HG03575 (cell line): ENCODE measurements around the gene HBE1.

Source experiments
- ATAC-seq: cut with Tn5 transposase; IDR thresholded peaks from one replicate; pipeline ENCODE4 v1.9.1; 2021; ENCODE audit not compliant: unreplicated experiment, insufficient number of reproducible peaks, low FRiP score; ENCODE audit errors: extremely low read depth

Gene HBE1

DNA sequence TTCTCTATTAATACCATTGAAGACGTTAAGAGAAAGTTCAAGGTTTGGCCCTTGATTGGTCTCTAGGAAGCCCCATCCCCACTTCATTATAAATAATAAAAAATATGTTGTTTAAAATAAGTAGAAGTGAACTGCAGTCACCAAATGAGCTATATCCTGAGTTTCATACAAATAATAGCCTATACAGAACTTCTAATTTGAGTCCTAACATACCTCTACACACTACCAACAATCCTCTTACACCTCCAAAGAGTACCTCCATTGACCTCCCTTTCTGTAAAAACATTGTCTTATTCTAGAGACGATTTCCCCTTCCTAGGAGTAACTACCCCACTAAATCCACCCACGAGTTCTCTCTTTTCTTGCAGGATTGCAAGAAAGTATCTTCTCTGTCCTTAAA, 28.3 kb downstream of the HBE1 start:
- no peak for ATAC-seq

DNA sequence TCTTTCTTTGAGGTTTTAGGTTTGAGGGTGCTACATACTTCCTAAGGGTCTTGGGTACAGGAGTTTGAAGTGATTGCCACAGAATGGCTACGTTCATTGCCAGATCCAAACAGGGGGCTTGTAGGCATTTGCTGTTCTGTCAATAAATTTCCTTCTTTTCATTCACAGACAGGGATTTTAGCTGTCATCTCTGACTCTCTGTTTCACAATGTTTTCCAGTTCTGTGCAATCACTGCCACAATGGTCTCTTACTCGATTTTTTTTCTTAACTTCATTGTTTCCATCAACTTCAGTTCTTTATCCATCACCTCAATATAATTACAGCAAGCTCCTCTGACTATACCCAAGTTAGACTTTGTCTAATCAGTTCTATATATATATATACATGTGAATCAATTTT, 29.3 kb downstream of the HBE1 start:
- ATAC-seq: no peak

DNA sequence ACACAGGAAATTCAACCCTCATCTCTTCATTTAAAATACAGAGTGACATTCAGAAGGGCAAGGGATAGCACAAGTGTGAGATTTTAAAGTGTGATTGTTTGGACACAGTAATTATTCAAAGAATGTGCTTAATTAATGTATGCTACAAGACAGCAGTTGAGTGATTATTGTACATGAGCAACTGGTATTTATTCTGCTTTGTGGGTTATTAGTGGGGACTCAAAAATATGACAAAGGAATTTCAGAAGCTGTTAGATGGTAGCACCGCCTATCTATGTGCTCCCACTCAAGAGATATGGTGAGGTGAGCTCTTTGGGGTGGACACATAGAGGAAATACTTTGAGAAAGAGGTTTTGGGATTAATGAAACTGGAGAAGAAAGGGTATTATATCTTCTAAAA, 29.7 kb downstream of the HBE1 start:
- ATAC-seq: no peak

DNA sequence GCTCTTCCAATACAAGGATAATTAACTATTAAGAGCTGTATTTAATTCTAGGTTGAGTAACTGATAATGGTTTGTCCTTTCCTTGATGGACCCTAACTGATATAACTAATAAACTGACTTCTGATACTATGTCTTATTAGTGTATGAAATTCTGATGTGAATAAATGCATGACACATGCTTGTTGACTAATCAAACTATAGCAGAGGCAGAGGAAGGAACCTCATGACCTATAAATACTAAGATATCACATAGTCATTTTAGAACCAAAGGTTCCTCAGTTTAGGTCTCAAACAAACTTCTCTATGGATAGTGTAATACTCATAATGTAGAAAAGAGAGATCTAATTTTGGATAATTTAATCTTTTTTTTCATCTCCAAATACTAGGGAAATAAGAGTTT, 30.7 kb downstream of the HBE1 start:
- no peak for ATAC-seq

DNA sequence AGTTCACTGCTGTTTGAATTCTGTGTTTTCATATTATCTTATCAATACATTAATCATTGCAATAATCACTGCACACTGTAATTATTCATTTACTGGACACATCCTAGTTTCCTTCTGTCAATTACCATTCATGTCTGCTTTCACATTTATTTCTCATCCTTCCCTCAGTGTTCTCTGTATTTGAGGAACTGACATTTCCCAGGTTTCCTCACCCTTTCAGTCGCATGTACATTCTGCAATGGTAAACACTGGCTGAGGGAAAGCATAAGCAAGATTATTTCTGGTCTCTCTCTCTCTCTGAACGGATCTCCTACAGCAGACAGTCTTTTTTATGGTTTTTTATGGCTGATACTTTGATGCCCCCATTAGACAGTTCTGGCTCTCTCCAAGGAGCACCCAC, 31.3 kb downstream of the HBE1 start:
- ATAC-seq: no peak

DNA sequence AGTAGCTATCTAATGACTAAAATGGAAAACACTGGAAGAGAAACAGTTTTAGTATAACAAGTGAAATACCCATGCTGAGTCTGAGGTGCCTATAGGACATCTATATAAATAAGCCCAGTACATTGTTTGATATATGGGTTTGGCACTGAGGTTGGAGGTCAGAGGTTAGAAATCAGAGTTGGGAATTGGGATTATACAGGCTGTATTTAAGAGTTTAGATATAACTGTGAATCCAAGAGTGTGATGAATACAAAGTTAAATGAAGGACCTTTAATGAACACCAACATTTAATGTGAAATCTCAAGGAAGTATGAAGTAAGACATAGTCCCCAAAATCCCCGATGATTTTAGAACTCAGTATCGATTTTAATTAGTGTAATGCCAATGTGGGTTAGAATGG, 32.3 kb downstream of the HBE1 start:
- ATAC-seq: no peak

DNA sequence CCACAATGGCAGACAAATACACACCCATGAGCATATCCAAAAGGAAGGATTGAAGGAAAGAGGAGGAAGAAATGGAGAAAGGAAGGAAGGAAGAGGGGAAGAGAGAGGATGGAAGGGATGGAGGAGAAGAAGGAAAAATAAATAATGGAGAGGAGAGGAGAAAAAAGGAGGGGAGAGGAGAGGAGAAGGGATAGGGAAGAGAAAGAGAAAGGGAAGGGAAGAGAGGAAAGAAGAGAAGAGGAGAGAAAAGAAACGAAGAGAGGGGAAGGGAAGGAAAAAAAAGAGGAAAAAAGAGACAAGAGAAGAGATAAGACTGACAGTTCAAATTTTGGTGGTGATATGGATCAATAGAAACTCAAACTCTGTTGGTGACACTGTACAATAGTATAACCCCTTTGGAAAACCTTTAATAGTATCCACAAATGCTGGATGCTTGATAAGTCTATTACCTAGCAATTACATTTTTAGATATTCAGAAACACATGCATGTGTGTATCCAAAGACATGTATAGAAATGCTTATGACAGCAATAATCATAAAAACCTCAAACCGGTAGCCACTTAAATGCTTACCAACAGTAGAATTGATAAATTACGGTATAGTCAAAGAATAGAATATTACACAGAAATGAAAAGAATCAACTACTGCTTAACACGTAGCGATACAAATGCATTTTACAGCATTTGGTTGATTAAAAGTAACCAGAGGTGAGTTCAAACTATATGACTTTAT, 34.2 kb downstream of the HBE1 start:
- no peak for ATAC-seq

DNA sequence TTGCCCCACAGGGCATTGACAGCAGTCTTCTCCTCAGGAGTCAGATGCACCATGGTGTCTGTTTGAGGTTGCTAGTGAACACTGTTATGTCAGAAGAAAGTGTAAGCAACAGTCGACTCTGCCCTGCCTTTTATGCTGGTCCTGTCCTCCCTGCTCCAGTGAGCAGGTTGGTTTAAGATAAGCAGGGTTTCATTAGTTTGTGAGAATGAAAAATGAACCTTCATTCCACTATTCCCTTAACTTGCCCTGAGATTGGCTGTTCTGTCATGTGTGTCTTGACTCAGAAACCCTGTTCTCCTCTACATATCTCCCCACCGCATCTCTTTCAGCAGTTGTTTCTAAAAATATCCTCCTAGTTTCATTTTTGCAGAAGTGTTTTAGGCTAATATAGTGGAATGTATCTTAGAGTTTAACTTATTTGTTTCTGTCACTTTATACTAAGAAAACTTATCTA, 35.3 kb downstream of the HBE1 start, which contains the start of gene HBD:
TSS of gene HBD (minus strand) at position 103 of the 454 bp plus-strand sequence. CDS start at position 53, 50 bp downstream.
- no peak for ATAC-seq

DNA sequence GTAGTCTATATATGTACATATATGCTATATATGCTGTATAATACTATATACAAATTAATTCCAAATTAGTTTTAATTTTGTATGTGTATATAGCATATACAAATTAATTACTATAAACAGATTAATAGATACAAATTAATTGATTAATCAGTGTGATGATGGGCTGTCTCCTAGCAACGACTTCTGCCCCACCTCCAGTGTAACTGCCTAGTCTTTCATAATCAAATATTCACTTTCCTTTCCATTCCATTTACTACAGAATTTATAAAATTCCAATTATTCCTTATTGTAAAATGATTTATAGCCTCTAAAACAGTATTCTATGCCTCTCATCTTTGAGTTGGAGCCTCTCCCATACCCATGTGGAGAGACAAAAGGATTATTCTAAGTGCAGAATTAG, 36.4 kb downstream of the HBE1 start:
- no peak for ATAC-seq

DNA sequence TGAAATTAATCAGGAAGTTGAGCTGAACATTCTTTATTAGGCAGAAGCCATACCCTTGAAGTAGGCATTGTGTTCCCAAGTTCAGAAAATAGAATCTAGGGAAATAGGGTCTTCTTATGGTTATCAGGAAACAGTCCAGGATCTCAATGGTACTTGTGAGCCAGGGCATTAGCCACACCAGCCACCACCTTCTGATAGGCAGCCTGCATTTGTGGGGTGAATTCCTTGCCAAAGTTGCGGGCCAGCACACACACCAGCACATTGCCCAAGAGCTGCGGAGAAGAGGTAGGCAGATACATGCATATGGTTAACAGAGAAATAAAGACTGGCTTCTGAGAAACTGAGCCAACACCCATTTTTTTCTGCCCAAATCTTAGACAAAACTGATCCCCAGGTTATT, 36.9 kb downstream of the HBE1 start:
- ATAC-seq: no peak

DNA sequence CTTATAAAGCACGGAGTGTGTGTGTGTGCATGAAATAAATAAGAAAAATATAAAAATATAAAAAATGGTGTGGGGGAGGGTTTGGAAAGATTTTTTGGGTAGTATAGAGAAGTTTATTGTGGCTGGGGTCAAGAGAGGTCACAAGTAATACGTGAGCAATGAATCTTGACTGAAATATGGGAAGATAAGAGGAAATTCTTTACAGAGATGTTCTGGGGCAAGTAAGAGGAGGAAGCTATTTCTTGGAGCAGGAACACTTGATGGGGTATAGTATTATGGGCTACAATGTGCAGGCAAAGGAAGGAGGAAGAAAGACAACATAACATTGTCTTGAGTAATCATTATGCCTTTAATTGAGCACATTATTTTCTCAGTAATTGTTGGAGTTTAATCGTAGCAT, 37.6 kb downstream of the HBE1 start:
- no peak for ATAC-seq

DNA sequence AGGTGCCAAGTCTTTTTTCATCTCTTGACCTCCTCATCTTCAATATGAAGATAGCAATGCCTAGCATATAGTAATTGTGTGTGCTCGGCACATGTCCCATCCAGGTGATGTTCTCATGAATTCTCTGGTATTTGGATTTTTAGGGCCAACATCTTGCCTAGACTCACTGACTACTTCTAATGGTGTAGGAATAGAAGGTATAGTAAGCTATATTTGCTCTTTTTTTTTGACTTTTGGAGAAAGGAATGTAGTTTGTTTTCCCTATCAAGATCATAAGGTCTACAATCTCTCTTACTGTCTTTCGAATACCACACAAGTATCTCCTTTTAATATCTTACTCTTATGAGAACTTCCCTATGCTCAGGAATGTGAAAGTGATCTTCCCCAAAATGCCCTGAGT, 38.6 kb downstream of the HBE1 start:
- no peak for ATAC-seq

DNA sequence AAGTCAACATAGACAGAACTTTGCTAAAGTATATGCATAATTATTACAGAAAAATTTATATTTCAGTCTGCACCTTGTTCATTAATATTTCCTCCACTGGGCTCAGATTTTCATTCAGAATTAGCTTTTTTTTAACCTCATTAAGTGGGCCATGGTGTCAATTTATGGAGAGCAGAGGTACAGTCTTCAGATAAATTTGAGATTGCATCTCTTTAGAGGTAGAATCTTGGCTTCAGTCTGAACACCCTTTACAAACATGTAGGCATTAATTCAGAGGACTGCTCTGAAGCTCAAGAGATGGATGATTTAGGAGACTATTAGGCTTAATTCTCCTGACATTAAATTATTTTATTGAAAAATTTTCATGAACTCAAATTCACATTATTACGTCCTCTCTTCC, 39.5 kb downstream of the HBE1 start:
- ATAC-seq: no peak

DNA sequence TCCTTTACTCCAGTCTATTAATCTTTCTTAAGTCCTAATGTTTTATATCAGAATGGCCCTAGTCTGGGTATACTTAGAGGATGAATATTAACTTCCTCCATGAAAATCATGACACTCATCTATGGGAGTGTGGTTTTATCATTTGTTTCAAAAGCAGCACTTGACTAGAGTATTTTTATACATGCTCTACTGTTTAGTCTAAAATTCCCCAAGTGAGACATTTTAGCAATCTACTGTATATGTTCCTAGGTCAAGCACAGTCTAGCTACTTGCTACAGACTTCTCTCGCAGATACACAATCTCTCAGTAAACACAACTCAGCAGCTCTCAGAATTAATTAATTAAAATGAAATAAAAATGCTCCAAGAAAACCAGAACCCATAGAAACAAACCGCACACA, 39.9 kb downstream of the HBE1 start:
- no peak for ATAC-seq

DNA sequence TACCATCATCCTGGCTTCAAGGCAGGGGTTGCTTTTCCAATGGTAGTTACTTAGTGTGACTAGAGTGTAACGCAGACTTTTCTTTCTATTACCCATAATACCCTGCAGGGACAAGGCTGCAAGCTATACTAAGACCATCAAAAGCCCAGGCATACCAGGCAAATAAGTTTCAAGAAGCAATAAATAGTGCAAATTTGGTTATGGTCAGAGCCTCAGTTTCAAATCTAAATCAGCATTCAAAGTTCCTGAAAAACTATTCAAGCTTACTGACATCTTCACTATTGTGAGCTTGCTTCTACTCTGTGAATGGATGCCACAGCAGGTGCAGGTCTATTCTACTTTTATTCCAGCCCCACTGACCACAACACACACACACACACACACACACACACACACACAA, 40.4 kb downstream of the HBE1 start:
- ATAC-seq: no peak

DNA sequence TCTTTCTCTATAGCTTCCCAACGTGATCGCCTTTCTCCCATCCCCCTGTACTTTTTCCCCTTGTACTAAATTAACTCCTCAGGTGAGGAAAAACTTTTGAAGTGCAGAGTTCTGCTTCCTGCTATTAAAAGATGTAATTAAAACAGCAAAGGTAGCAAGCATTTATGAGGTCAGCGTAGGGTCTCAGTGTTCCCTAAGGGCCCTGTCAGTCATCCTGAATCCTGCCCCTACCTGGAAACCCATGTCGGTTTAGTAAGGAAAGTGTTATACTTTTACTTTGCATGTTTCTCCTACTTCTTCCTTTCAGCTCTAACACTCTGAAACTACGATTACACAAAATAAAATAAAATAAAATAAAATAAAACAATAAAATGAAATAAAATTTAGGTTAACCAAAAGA, 41.6 kb downstream of the HBE1 start:
- ATAC-seq: no peak

DNA sequence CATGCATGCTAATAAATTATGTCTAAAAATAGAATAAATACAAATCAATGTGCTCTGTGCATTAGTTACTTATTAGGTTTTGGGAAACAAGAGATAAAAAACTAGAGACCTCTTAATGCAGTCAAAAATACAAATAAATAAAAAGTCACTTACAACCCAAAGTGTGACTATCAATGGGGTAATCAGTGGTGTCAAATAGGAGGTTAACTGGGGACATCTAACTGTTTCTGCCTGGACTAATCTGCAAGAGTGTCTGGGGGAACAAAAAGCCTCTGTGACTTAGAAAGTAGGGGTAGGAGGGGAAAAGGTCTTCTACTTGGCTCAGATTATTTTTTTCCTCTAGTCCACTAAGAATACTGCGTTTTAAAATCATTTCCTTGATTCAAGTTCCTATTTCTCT, 42.1 kb downstream of the HBE1 start:
- no peak for ATAC-seq

DNA sequence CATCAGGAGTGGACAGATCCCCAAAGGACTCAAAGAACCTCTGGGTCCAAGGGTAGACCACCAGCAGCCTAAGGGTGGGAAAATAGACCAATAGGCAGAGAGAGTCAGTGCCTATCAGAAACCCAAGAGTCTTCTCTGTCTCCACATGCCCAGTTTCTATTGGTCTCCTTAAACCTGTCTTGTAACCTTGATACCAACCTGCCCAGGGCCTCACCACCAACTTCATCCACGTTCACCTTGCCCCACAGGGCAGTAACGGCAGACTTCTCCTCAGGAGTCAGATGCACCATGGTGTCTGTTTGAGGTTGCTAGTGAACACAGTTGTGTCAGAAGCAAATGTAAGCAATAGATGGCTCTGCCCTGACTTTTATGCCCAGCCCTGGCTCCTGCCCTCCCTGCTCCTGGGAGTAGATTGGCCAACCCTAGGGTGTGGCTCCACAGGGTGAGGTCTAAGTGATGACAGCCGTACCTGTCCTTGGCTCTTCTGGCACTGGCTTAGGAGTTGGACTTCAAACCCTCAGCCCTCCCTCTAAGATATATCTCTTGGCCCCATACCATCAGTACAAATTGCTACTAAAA, 42.9 kb downstream of the HBE1 start, which contains the start of gene HBB:
TSS of gene HBB (minus strand) at position 340 of the 579 bp plus-strand sequence. CDS start at position 290, 50 bp downstream.
- no peak for ATAC-seq

DNA sequence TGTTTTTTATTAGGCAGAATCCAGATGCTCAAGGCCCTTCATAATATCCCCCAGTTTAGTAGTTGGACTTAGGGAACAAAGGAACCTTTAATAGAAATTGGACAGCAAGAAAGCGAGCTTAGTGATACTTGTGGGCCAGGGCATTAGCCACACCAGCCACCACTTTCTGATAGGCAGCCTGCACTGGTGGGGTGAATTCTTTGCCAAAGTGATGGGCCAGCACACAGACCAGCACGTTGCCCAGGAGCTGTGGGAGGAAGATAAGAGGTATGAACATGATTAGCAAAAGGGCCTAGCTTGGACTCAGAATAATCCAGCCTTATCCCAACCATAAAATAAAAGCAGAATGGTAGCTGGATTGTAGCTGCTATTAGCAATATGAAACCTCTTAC, 44.3 kb downstream of the HBE1 start:
- ATAC-seq: no peak

DNA sequence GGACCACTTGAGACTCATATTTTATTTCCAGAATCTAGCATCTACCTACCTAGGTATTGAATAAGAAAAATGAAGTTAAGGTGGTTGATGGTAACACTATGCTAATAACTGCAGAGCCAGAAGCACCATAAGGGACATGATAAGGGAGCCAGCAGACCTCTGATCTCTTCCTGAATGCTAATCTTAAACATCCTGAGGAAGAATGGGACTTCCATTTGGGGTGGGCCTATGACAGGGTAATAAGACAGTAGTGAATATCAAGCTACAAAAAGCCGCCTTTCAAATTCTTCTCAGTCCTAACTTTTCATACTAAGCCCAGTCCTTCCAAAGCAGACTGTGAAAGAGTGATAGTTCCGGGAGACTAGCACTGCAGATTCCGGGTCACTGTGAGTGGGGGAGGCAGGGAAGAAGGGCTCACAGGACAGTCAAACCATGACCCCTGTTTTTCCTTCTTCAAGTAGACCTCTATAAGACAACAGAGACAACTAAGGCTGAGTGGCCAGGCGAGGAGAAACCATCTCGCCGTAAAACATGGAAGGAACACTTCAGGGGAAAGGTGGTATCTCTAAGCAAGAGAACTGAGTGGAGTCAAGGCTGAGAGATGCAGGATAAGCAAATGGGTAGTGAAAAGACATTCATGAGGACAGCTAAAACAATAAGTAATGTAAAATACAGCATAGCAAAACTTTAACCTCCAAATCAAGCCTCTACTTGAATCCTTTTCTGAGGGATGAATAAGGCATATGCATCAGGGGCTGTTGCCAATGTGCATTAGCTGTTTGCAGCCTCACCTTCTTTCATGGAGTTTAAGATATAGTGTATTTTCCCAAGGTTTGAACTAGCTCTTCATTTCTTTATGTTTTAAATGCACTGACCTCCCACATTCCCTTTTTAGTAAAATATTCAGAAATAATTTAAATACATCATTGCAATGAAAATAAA, 44.9 kb downstream of the HBE1 start:
- ATAC-seq: no peak
